Effector CD8-positive, alpha-beta T cell (primary cell): ENCODE measurements around the gene GSS.

Experiments
- DNase-seq: peaks from one replicate; lab custom pipeline; 2025; lab: John Stamatoyannopoulos, UW

The GSS gene

DNA sequence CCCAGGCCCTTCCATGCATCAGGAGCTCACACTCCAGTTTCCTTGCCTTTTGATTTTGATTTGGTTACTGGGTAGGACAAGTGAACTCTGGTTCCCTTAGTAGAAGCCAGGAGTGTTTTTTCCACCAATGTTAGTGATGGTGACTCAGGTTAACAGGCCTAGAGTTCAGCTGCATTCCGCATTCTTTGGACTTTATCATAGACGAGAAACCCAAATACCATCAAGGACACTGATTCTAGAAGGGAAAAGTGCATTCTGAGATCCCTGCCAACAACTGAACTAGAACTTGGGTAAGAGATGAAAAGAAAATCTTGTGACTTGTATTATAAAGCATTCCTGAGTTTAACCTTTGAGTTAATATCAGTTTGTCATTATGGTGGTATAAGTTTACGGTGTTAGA is 8.9 kb downstream of the GSS start:
- DNase-seq = no peak

GRCh38 chr20:34945315-34946077 is 10.1 kb downstream of the GSS start:
- DNase-seq = no peak

DNA sequence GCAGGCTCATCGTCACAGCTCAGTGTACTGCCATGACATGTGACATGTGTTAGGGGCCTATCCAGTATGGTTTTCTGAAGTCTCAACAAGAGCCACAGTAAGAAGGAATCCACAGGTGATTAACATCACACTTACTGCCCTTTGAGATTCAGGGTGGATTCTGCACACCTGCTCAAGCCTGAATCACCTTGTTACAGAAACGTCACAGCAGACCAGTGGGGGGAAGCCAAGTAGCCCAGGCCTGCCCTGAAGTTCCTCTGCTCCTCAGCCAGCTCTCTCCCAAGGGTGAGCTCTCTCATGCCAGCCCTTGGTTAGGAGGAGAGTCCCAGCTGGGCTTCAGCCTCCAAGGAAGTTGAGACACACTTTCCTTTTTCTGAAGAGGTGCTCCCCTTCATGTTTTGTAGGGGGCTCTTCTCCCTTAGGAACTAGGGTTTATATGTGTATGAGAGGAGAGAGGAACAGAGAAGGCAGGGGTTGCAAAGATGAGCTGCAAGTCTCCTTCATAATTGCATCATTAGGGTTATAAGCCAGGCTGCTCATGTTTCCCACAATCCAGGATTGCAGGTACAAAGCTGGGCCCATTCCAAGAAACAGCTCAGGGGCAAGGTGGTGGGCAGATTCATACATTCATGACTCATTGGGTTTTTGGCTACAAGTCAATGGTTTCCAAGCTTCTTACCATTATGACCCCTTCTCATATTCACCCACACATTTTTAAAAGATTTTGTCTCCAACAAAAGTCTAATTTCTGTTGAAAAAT is 11.6 kb downstream of the GSS start:
- no peak for DNase-seq

- DNase-seq = no peak
Observed at GRCh38 chr20:34942301-34942700, 13.3 kb downstream of the GSS start.

GRCh38 chr20:34941226-34941625 is 14.4 kb downstream of the GSS start:
- DNase-seq = no peak

DNA sequence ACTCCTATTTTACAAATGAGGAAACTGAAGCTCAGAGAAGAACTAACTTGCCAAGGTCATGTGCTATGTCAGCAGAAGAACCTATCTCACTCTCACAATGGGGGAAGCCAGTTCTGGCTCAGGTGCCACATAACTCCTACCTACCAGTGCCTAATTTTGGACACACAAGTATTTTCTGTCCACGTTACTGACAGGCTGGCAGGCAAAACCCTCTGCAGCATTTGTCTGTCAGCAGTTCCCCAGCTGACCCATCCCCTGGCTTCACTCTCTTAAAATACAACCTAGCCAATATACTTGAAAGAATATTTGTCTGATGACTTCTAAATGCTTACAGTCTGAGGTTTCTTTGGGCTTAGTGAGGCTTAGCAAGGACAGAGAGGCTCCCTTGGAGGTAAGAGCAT is 15.5 kb downstream of the GSS start:
- DNase-seq = no peak

GRCh38 chr20:34938466-34939163 is 17.0 kb downstream of the GSS start:
- DNase-seq = no peak

- DNase-seq = no peak
Observed at GRCh38 chr20:34931771-34932170, 23.8 kb downstream of the GSS start.

DNA sequence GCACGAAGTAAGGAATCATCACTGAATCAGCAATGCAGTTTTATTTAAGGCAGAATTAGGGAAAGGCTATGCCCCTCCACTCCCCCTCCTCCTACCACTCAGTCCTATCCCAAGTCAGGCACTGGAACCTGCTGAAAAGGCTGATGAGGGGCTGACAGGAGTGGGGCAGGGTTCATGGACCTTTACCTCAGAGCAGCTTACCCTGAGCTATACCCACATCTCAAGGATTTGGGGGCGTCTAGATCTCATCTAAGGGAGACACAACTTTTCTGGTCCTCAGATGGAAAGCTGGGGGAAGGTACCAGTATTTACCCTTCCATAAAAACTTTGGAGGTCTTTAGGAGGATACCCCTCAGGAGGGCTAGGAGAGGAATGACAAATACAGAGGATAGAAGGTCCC is 27.2 kb downstream of the GSS start:
- DNase-seq = no peak

DNA sequence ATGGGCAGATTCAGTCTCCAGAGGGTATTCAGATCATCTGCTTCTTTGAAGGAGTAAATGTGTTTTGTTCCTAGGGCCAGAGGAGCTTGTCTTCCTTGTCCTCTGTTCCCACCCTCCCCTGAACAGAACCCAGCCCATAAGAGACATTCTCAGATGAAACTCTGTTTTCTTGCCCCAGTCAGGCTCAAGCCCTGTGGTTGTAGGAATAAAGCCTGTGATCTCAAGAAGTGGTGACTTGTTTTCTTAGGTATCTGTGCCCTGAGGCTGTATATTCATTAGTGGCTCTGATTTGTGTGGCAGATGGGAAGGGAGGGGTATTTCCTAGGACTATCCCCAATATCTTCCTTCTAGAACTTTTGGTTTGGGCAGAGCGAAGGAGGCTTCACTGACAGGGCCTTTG is 27.9 kb downstream of the GSS start:
- no peak for DNase-seq

DNA sequence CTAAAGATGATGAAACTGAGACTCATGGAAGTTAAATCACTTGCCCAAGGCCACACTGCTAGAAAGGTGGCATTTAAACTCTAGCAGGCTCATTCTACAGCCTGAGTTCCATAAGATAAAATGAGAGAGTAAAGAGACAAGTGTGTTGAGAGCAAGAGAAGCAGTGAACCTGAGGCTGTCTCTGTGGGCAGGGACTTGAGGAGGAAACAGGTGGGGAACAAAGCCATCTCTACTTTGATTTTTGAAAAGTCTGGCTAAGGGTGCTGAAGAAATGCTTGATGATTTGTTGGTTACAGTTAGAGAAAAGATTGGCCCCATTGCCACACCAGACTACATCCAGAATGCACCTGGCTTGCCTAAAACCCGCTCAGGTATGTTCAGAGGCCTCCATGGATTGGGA is 29.0 kb downstream of the GSS start:
- DNase-seq = no peak

DNA sequence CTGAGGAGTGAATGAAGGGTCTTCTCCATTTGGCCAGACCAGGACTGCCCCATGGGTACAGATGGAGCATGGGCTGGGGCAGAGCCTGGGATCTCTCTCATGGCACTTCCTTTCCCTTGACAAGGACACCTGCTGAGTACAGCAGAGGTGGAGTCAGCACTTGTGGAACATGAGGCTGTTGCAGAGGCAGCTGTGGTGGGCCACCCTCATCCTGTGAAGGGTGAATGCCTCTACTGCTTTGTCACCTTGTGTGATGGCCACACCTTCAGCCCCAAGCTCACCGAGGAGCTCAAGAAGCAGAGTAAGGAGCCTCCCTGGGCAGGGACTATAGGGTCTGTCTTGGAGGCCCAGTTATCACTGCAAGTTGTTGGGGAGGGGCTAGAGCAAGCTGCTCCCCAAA is 29.6 kb downstream of the GSS start:
- no peak for DNase-seq

GRCh38 chr20:34925341-34925740 is 30.3 kb downstream of the GSS start:
- DNase-seq = no peak

DNA sequence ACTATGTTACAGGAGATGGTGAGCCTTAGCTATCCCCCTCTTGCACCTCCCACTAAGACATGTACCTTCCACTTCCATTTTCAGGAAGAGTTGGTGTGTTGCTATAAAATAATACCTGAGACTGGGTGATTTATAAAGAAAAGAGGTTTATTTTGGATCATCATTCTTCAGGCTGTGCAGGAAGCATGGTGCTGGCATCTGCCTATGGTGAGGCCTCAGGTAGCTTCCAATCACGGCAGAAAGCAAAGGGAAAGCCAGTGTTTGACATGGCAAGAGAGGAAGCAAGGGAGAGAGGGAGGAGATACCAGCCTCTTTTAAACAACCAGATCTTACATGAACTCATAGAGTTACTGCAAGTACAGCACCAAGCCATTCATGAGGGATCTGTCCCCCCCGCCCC is 32.2 kb downstream of the GSS start:
- no peak for DNase-seq

DNA sequence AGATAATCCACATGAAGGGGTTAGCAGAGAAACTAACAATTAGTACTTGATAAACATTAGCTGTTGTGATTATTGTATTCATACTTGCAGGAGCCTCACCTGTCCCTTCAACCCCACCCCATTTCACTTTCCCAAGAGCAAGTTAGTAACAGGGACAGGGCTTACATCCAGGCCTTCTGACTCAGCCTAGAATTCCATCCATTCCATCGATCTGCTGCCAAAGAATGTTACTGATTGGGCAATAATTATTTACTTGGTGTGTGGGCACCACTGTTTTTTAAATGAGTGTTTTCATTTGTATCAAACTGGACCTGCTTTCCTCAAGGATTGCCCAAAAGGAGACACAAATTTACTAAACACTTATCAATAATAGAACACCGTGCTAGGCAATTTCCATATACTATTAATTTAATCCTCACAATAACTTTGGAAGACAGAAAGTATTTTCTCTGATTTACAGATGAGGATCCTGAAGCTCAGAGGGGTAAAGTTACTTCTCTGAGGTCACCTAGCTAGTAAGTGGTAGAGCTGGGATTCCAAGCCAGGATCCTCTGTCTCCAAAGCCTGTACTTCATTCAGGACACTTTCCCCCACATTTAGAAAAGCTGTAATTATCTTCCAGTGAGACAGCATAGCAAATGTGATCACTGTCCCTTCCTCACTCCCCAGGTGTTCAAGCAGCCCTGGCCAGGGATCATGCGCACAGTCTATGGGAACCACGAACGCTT is 32.8 kb downstream of the GSS start:
- DNase-seq = no peak

DNA sequence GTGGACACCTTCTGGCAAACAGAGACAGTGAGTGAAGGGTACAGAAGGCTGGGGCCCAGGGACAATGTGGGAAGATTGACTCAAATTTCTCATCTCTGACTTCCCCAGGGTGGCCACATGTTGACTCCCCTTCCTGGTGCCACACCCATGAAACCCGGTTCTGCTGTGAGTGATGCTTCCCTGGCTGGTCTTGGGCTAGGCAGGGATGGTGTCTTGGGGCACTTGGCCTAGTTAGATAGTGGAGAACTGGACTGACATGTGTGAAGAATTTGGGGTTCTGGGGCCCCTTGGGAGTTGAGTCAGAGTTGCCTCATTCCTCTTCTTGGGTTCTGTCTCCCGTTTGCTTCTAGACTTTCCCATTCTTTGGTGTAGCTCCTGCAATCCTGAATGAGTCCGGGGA is 34.2 kb downstream of the GSS start:
- DNase-seq = no peak

- DNase-seq = no peak
Observed at GRCh38 chr20:34920055-34920454, 35.6 kb downstream of the GSS start.

GRCh38 chr20:34916774-34917354 is 38.7 kb downstream of the GSS start:
- no peak for DNase-seq

GRCh38 chr20:34915749-34916455 is 39.7 kb downstream of the GSS start:
- DNase-seq = no peak

DNA sequence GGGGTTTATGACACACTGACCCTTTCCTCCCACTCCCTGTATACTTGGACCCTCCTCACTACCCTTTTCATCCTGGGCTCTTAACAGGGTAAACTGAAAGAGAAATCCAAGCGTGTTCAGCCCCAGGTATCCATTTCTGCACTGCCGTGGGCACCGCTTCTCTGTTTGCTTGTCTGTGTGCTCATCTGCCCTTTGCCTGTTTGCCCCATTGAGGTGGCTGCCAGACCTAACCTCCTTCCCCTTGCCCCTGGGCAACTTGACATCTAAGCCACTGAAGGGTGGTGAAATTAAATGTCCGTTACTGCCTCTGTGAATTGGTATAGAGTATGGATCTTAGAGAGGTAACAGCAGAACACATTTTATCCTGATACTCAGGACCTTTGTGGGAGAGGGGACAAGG is 40.5 kb downstream of the GSS start:
- DNase-seq = no peak
